ENCODE data around the gene CD200R1.

CD200R1 gene

GRCh38 chr3:112904786-112905185 lies 70.1 kb downstream of the CD200R1 start:
- no peak overlapping the region for H3K4me3 ChIP-seq (ENCODE audit: control insufficient read depth, low read depth, low read length)
- no peak for TF ChIP-seq CTCF (conservative IDR thresholded peaks at IDR 0.05; ENCODE audit: control insufficient read depth, insufficient read depth, low read depth, low read length)
- no peak for DNase-seq (ENCODE audit: low read depth)

- TF ChIP-seq CTCF (conservative IDR thresholded peaks at IDR 0.05; ENCODE audit: control insufficient read depth, insufficient read depth, low read depth, low read length) = no peak
- no peak overlapping the region for H3K4me3 ChIP-seq (ENCODE audit: control insufficient read depth, low read depth, low read length)
- peak; percentile 1 for DNase-seq (ENCODE audit: low read depth)
These were observed 74.8 kb downstream of the CD200R1 start for GRCh38 chr3:112900113-112900512.

GRCh38 chr3:112897791-112898190 lies 77.1 kb downstream of the CD200R1 start:
- TF ChIP-seq CTCF (conservative IDR thresholded peaks at IDR 0.05; ENCODE audit: control insufficient read depth, insufficient read depth, low read depth, low read length) = no peak
- no peak overlapping the region for H3K4me3 ChIP-seq (ENCODE audit: control insufficient read depth, low read depth, low read length)
- DNase-seq (ENCODE audit: low read depth) = no peak

- DNase-seq (ENCODE audit: low read depth) = peak; percentile 19
- no peak overlapping the region for H3K4me3 ChIP-seq (ENCODE audit: control insufficient read depth, low read depth, low read length)
- TF ChIP-seq CTCF (conservative IDR thresholded peaks at IDR 0.05; ENCODE audit: control insufficient read depth, insufficient read depth, low read depth, low read length) = no peak
These were observed 80.6 kb downstream of the CD200R1 start for GRCh38 chr3:112894258-112894657.

GRCh38 chr3:112889357-112889756 lies 85.5 kb downstream of the CD200R1 start:
- H3K4me3 ChIP-seq (ENCODE audit: control insufficient read depth, low read depth, low read length) = no peak overlapping the region
- TF ChIP-seq CTCF (conservative IDR thresholded peaks at IDR 0.05; ENCODE audit: control insufficient read depth, insufficient read depth, low read depth, low read length) = no peak
- DNase-seq (ENCODE audit: low read depth) = no peak

GRCh38 chr3:112888381-112889085 lies 86.4 kb downstream of the CD200R1 start:
- no peak for DNase-seq (ENCODE audit: low read depth)
- TF ChIP-seq CTCF (conservative IDR thresholded peaks at IDR 0.05; ENCODE audit: control insufficient read depth, insufficient read depth, low read depth, low read length) = no peak
- no peak overlapping the region for H3K4me3 ChIP-seq (ENCODE audit: control insufficient read depth, low read depth, low read length)
